ENCODE results near the gene OR2AG2.
"Not testable (repeated sequence)": the region's sequence is repeated elsewhere in the genome, so short reads cannot be mapped to it uniquely, and the experiment has no call there.

Gene OR2AG2, protein sequence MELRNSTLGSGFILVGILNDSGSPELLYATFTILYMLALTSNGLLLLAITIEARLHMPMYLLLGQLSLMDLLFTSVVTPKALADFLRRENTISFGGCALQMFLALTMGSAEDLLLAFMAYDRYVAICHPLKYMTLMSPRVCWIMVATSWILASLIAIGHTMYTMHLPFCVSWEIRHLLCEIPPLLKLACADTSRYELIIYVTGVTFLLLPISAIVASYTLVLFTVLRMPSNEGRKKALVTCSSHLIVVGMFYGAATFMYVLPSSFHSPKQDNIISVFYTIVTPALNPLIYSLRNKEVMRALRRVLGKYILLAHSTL

DNA sequence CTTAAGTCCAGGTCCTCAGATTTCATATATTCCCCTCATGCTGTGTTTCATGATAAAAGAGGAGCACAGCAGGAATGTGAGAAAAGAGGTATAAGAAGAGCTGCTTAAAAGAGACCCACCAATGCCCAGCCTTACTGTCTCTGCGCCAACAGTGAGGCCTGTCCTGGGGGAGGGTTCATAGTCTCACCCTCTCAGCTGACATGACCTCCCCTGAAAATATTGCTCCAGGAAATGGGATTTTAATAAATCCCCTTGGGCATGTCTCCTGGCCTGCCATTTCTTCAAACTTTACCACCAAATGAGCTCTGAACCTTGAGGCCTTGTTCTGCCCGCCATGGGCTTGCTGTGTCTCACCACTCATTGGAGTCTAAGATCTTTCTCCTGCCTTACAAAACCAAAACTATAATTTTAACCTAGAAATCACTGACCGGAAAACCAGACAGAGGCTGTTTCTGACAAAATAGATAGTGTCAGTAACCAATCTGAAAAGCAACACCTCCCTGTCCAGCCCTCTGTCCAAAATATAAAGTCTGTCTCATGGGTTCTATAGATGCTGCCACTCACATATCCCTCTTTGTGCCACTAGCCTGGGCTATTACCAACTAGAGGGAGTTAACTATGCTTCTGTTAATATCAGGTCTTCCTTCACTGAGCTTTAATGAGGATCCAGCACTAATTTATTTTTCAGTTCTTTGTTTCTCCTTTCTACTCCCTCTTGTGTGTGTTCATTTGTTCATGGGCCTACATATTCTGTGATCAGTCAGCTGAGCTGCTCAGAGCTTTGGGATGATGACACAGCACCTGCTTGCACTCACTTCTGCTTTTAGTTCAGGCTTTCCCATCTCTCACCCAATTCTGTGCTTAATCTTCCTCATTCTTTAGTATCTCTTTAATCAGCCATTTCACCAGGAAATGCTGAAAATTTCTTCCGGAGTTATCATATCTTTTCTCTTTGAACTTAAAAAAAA is at the start of gene OR2AG2:
OR2AG2 (minus strand) TSS at position 51 of the 968 bp plus-strand sequence. CDS start 3,019 bp downstream, outside the sequence.
- peak; percentile 69 for DNase-seq

DNA sequence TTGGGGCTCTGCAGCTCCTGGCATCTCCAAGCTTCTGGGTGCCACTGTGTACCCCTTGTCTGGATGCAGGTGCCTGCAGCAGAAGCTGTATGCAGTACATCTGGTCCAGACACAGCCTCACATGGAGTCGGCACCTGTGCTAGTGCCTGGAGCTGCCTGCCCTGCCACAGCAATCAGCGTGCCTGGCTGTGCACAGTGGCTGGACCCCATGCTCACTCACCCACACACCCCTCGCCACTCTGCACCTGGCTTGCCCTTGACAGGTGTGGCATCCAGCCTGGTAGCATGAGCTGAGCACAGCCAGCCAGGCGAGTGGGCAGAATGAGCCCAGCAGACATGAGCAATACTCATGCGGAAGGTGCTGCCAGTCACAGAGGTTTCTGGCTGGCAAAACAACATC is 47.2 kb upstream of the OR2AG2 start:
- no peak for DNase-seq

DNA sequence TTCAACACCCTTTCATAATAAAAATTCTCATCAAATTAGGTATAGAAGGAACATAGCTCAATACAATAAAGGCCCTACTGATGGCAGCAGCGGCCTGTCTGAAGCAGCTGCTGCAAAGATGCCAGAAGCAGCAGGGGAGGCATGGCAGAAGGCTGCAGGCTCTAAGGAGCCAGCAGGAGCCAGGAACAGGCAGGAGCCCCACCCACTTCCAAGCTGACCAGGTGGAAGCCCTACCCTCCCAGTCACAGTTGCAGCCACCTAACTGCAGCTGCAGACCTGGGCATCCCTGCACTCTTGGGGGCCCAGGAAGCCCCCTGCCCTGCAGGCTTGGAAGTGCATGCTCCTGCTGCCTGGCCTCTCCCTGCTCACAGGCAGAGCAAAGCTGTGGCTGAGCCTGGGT is 45.9 kb upstream of the OR2AG2 start:
- no peak for DNase-seq

DNA sequence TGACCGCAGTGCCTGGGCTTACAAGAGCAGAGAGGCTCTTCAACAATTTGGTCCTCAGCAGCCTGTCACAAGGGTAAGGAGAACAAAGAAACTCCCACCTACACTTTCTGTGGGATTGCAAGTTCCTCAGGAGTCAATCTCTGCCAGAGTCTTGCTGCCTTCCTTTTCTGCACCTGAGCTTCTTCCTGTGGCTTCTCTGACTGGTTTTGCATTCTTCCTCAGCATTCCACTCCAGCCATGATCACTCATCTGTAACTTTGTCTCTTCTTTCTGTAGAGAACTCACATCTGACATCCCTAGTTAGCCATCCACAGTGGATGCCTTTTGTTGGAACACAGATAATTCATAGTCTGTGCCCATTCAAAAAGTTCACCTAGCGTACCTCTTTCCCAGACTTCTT is 41.9 kb upstream of the OR2AG2 start:
- no peak for DNase-seq

DNA sequence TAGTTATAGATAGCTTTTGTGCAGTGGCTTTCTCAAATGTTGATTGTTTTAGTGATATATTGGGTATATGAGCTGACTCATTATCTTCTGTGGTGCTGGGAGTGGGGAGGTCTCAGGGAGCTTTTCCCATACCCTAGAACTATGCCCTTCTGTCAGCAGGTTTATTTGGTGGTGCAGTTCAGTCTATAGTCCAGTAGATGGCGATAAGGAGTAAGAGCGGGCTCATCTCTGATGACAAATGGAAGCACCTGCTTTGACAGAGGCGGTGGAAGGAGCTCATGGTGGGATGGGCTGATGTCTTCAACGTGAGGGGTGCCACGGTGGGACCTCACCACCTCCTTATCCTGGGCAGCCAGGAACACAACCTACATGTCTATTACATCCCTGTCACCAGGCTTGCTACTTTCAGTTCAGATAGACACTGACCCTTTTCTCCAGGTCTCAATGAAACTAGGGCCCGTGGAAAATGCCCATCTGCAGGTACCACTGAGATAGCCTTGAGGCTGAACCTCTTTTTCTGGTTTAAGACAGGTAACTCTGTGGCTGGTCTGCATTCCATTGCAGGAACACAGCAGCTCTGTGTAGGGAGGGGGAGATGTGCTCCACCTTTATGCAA is 40.7 kb upstream of the OR2AG2 start:
- DNase-seq, result peak; percentile 69

DNA sequence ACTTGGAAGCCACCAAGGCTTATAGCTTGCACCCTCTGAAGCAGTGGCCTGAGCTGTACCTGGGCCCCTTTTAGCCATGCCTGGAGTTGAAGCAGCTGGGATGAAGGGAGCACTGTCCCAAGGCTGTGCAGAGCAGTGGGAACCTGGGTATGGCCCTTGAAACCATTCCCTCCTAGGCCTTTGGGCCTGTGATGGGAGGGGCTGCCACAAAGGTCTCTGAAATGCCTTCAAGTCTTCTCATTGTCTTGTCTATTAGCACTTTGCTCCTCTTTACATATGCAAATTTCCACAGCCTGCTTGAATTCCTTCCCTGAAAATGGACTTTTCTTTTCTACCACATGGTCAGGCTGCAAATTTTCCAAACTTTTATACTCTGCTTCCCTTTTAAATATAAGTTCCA is 29.3 kb upstream of the OR2AG2 start:
- DNase-seq, result not testable (repeated sequence)

DNA sequence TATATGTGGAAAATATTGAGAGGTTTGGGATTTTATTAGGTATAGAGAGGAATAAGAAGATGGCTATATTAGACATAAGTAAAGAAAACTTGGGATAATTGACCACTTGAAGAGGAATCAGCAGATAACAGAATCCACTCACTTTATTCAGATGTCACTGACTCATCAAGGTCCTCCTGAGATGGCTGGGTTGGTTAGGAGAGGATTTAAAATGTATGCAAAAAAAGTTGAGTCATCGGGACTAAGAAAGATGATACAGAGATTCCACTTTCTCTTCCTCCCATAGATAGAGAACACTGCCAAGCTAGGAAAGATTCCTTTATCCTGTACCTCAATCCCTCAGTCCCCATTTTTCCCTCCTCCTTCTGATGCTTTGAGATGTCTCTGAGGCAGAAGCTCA is 27.6 kb upstream of the OR2AG2 start, which contains the start of gene OR6A2:
OR6A2 (minus strand) TSS at position 288 of the 400 bp plus-strand sequence. CDS start 3,981 bp downstream, outside the sequence.
- no peak for DNase-seq

DNA sequence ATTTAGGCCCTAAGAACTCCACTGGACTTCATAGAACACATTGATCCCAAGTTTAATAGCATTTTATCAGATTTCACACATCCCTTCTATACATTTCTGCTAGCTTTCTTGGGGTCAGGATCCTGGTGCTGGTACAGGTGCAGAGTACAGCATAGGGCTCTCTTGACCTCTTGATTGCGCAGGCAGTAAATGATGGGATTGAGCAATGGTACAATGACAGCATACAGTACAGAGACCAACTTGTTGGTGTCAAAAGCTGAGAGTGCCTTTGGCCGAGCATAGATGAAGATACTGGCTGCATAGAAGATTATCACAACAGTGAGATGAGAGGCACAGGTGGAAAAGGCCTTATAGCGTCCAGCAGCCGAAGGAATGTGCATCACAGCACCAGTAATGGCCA is 22.9 kb upstream of the OR2AG2 start:
- no peak for DNase-seq

DNA sequence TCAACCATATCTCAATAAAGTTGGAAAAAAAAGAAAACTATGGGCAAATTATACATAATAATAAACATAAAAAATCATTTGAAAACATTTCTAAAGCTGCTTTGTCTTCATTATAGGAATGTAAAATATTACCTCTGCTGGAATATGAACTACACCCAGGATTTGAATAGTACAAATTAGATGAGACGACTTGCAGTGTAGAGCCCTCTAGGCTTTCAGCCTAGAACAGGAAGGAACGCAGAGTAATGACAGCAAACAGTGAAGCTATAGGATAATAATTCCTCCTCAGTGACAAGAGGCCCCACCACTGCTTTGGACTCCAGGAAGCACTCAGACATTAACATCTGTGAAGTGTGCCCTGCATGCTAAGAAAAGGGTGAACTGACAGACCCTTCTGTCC is 18.8 kb upstream of the OR2AG2 start:
- no peak for DNase-seq

DNA sequence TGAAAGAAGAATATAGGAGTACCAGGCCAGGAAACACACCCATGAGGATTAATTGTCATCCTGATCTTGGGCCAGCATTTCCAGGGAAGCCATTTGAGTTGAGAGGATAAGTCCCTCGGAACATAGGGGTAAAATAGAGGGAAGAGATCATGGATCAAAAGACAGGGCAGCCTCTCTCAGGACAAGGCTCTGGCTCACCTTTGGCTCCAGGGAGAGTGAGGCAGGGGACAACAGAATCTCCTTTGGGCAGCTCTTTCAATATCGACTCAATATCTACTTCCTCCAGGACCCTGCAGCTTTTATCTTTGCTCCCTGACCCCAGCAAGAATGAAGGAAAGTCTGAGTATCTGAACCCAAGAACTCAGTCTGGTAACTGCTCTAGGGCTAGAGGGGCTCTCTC is 10.9 kb upstream of the OR2AG2 start, which contains the start of gene OR2AG1:
OR2AG1 (plus strand) TSS at position 301 of the 400 bp plus-strand sequence. CDS start 2,018 bp downstream, outside the sequence.
- DNase-seq, result no peak

DNA sequence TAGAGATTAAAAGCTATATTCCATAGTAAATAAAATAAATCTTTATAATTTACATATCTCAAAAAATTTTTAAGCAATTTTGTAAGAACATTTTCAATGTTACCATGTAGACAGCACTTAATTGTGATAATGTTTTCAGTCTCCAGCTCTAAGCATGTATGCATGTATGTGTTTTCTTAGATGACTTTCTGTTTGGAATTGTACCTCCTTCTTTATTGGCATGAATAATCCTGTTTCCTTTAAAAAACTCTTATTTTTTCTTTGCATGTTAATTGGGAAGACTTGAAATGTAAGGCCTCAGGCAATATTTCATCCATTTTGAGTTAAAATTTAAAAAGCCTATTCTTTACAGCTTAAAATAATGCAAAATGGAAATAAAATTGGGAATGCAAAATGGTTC is 9.1 kb upstream of the OR2AG2 start:
- DNase-seq, result no peak

DNA sequence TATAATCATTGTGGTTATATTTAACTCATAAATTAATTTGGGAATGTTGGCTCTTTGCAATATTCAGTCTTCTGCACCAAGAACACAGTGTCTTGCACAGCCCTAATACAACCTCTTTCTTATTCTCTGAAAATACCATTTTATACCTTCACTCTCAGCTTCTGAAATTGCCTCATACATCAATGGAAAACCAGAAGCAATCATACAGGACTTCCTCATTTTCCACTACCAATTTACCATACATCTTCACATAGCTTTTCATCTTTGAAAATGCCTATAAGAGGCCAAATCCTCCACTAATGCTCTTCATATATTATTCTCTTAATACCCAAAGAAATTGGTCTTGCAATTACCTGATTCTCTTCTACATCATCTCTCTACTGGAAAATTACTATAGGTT is 6.7 kb upstream of the OR2AG2 start:
- DNase-seq, result no peak

DNA sequence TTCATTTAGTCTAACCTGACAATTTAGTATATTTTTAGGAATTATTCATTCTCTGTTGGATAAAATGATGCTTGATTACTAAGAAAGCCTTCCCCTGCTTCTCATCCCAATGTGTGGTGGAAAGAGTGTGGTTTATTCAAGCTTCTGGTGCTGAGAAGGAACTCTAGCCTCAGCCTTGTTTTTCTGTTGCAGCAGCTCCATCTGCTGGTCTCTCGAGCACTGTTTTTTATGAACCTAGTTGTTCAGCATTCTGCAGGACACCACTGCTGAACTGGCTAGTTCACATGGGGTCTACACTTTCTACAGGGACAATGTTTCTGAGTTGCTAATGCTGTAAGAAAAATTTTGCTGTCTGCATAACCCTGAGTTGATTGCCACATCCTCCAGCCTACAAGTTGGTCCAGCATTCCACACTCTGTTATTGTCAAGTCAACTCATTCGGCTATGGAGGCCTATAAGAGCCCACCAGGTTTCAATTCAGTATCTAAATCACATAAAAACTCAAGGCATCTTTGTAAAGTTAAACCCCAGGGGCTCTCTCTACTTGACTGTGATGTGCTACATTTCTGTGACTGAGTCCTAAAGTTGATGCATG is 14.3 kb downstream of the OR2AG2 start:
- DNase-seq, result peak; percentile 76

DNA sequence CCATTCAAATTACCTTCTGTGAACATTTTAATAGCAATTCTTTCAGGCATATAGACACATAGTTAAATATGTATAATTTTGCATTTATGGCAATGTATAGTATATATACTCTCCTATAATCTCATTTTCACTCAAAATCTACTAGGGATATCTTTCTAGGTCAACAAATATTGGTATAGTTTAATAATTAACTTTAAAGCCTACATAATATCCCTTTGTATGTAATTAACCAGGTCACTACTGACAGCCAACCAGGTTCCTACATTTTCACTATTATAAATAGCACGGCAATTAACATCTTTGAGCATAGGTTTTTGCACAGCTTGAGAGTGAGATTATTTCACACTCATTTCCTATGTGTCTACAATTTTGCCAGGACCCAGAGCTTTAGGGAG is 15.8 kb downstream of the OR2AG2 start:
- DNase-seq, result no peak

DNA sequence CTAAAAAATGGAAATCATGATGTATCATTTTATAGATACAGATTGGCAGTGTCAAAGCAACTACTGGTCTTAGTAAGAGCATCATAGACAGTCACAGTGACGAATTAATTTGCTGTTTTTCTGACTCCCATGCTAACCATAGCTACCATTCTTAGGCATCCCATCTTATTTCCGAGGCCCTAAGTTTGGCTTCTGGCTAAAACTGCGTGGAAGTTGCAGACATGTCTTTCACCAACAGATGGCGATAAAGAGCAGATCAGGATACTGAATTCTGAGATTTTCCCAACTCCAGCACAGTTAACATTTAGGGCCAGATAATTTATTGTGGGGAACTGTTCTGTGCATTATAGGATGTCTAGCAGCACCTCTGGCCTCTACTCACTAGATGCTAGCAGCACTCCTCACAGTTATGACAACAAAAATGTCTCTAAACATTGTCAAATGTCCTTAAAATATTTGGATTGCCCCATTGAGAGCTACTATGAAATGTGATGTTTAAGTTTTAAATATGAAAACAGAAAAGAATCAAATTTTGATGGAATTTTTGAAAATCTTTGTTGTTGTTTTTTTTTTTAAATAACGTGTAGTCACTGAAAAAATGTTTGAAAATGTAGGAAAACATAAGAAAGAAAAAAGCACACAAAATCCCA is 16.3 kb downstream of the OR2AG2 start:
- DNase-seq, result peak; percentile 67

DNA sequence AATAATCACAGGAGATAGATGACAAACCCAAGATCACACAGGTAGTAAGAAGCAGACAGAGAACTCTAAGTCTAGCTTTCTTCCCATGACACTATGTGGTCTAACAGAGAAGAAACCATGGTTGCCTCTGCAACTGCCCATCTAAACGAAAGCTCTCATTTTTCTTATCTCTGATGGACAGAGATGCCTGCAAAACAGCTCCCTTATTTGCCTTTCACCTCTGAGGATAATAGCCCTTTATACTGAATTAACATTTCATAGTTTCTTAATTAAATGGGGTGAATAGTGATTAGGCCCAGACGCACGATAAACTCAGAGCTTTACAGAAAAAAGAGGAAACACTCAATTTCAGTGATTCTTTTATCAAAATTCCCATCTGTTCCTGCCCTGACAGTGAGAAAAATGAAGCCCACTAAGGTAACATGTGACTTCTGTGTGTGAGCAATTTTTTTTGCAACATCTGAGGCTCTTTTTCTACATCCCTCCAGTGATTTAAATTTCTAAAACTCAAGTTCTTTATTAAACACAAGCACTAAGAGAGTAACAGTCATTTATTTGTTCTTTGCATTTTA is 24.6 kb downstream of the OR2AG2 start:
- peak; percentile 61 for DNase-seq

DNA sequence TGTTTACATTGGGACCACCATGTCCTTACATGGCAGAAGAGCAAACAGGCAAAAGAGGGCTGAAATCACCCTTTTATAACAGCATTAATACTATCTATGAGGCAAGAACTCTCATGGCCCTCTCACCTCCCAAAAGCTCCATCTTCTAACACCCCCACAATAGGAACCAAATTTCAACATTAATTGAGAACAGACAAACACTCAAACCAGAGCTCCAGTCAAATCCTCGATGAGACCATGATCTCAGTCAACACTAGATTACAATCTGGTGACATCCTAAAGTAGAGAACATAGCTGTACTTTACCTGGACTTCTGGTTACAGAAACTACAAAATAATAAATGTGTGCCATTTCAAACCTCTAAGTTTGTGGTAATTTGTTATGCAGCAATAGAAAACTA is 25.1 kb downstream of the OR2AG2 start:
- DNase-seq, result no peak

DNA sequence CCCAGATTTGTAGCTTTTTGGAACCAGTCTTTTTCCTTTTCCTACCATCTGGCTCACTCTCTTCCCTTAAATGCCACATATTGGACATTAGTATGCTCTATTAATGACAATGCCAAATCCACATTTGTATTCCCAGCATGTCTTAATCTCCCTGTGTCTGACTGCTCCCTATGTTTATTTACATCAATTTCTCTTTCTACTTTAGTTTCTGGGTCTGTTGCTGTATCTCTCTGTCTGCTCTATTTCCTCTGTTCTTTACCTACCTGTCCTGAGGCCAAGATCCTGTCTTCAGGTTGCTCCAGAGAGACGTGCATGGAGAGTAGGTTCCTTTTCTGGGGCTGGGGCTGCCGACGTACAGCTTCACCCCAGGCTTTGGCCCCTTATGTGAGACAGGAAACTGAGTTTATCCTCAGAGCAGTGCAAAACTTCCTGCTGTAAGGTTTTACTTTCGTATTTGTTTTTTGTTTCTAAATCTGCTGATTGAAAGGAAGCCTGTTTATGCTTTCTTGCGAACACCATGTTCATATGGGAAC is 25.6 kb downstream of the OR2AG2 start:
- DNase-seq, result peak; percentile 32

DNA sequence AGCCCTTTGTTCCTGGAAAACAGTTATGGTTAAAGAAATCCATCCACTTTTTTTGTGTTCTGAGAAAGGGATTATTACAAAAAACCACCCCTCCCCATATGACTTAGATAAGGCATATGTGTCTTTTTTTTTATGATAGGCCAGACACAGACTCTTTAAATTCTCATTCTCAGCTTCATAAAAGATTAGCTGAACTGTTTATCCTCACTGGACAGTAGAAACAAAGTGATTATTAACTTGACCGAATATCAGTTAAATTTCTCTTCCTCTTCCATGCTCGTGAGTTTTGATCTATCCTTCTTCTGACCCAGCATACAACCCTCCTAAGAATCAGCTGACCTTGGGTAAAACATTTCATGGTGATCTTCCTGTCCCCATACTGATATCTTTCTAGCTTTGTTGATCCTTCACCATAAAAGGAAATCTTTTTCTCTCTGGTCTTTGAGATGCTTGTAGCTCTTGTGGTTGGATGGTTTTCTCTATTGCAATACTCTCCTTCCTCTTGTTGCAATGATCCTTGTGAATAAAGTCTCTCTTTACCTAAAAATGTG is 26.2 kb downstream of the OR2AG2 start:
- DNase-seq, result peak; percentile 61

DNA sequence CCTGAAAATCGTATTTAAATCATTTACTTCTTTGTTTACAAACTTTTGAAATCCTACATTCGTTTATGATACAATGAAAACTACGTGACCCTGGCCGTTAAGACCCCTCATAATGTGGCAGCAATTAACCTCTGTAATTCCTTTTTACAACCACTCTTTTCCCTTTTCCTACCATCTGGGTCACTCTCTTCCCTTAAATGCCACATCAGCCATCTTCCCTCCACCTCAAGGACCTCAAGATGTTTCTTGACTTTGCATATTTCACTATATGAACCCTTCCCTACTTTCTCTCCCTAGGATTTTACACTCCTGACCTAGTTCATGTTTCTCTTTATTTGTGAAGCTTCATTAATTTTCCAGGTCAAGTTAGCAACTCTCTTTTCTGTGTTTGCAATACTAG is 26.8 kb downstream of the OR2AG2 start:
- no peak for DNase-seq

DNA sequence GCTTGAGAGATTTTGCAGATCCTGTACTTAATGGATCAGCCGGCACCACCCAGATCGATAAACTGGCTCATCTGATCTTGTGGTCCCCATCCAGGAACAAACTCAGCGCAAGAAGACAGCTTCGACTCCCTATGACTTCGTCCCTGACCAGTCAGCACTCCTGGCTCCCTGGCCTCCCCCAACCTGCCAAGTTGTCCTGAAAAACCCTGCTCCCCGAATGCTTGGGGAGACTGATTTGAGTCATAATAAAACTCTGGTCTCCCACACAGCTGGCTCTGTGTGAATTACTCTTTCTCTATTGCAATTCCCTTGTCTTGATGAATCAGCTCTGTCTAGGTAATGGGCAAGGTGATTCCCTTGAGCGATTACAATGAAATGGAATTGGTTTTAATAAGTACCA is 29.5 kb downstream of the OR2AG2 start:
- no peak for DNase-seq
